Liver (tissue), 3 donors: Measurements from ENCODE around the gene HUNK.

Experiments
- CTCF ChIP-seq: fragments of 150-350 bp; IDR thresholded peaks from 2 replicates; pipeline ENCODE4 v1.5.1; 2017; ENCODE audit warnings: improper control_type of control experiment, low read depth, low read length; ENCODE audit not compliant: missing input control
- RXRA ChIP-seq, 2 donors: IDR thresholded peaks; 2 replicates each; pipeline ENCODE4 v1.6.1; 2017 to 2018; ENCODE audit warnings: antibody characterized with exemption in 2 of 2, mild to moderate bottlenecking in 1 of 2
- donor health status: healthy.
- donor health status: healthy.

GRCh38 chr21:31888936-31889371 is 16.1 kb downstream of the HUNK start:
- TF ChIP-seq CTCF, result no peak
- no peak for TF ChIP-seq RXRA (IDR thresholded peaks at IDR 0.05)
